Measurements from ENCODE around the gene WDR6.

WDR6 gene

DNA sequence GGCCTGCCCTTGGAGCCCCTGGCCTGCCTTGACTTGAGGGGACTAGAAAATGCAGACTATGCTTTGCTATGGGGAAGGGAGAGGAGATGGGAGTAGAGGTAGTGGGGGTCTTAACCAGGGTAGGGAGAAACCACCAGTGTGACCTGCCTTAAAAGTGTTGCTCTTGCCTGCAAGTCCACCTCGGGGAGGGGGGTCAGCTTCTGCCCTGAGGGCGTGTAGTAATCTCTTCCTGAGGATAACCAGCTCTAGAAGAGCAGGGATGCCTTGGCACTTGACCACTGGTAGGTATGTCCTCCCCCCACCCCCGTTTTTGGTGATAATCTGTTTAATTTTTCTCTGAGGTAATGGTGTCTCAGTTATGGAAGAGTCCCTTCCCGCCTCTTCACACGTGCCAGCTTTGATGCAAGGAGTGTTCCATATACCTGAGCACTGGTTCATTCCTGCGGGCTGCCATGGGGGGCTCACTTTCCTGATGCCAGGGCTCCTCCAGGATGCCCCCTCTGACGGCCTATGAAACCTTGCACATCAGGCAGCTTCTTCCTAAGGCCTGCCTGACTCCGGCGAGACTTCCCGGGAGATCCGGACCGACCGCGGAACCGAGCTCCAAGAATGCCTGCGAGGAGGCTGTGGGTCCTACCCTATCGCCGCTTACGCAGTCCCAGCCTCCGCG, 17.9 kb upstream of the WDR6 start:
- Histone ChIP-seq H3K4me3 (ENCODE audit: low read length) (peak overlapping the region; percentile 81), H3K4me1 (ENCODE audit: low read length) (peaks cover 15% of the 10 kb centered on the region), H3K9ac (ENCODE audit: low read length) (peak overlapping the region; percentile 86), H3K27me3 (ENCODE audit: low read depth, low read length) (no peaks in the 10 kb centered on the region), H3K36me3 (replicated peaks; ENCODE audit: low read depth, low read length) (peaks cover 18% of the 10 kb centered on the region), H3K9me3 (ENCODE audit: insufficient read depth, low read length) (no peaks in the 10 kb centered on the region), H2AFZ (ENCODE audit: low read depth, low read length) (peak overlapping the region; percentile 59; the same call in 1 of the 2 replicates), H3K27ac (ENCODE audit: low read length) (peak overlapping the region; percentile 57), H3K4me2 (ENCODE audit: low read length) (peak overlapping the region; percentile 95), H3K79me2 (ENCODE audit: low read length) (peaks cover 36% of the 10 kb centered on the region), H4K20me1 (ENCODE audit: insufficient read depth, low read length) (no peaks in the 10 kb centered on the region)
- TF ChIP-seq EZH2phosphoT487 (IDR thresholded peaks at IDR 0.05; ENCODE audit: low read depth), result no peak
- TF ChIP-seq, protein P1, sequence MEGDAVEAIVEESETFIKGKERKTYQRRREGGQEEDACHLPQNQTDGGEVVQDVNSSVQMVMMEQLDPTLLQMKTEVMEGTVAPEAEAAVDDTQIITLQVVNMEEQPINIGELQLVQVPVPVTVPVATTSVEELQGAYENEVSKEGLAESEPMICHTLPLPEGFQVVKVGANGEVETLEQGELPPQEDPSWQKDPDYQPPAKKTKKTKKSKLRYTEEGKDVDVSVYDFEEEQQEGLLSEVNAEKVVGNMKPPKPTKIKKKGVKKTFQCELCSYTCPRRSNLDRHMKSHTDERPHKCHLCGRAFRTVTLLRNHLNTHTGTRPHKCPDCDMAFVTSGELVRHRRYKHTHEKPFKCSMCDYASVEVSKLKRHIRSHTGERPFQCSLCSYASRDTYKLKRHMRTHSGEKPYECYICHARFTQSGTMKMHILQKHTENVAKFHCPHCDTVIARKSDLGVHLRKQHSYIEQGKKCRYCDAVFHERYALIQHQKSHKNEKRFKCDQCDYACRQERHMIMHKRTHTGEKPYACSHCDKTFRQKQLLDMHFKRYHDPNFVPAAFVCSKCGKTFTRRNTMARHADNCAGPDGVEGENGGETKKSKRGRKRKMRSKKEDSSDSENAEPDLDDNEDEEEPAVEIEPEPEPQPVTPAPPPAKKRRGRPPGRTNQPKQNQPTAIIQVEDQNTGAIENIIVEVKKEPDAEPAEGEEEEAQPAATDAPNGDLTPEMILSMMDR (IDR thresholded peaks at IDR 0.05; ENCODE audit: low read depth, low read length), result no peak

DNA sequence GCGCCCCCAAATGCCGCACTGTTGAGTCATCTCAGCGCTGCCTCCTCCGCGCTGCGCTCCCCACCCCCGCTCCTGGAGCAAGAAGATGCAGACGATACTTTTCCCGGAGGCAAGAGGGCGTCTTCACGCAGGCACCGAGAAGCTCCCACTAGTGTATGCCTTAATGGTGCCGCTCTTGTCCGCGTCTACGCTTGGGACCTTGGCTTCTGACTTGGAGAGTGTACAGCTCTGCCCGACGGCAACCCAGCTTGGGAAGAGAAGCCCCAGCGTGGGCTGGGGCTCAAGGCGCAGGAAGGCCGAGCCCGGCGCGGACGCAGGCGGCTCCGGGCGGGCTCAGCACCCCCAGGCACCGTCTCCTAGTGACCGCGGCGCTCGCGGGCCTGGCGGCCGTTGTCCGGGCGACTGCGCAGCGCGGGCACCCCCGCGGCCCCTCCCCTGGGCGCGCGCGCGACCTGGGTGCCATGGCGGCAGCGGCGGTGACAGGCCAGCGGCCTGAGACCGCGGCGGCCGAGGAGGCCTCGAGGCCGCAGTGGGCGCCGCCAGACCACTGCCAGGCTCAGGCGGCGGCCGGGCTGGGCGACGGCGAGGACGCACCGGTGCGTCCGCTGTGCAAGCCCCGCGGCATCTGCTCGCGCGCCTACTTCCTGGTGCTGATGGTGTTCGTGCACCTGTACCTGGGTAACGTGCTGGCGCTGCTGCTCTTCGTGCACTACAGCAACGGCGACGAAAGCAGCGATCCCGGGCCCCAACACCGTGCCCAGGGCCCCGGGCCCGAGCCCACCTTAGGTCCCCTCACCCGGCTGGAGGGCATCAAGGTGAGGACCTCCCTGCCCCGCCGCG, 17.2 kb upstream of the WDR6 start, which contains the start of gene P4HTM:
P4HTM (plus strand) TSS at position 446 of the 840 bp plus-strand sequence; CDS start at position 462, 16 bp downstream.
- Histone ChIP-seq H3K4me1 (ENCODE audit: low read length) (peaks cover 15% of the 10 kb centered on the region), H3K79me2 (ENCODE audit: low read length) (peaks cover 36% of the 10 kb centered on the region), H3K36me3 (replicated peaks; ENCODE audit: low read depth, low read length) (peaks cover 12% of the 10 kb centered on the region), H3K27me3 (ENCODE audit: low read depth, low read length) (no peaks in the 10 kb centered on the region), H3K4me2 (ENCODE audit: low read length) (peak within 1 kb of the TSS; percentile 95), H3K4me3 (ENCODE audit: low read length) (peak within 1 kb of the TSS; percentile 81), H3K27ac (ENCODE audit: low read length) (peak within 1 kb of the TSS; percentile 57), H3K9me3 (ENCODE audit: insufficient read depth, low read length) (no peaks in the 10 kb centered on the region), H2AFZ (ENCODE audit: low read depth, low read length) (peak within 1 kb of the TSS; percentile 64), H4K20me1 (ENCODE audit: insufficient read depth, low read length) (no peaks in the 10 kb centered on the region), H3K9ac (ENCODE audit: low read length) (peak within 1 kb of the TSS; percentile 86)
- no peak for TF ChIP-seq EZH2phosphoT487 (IDR thresholded peaks at IDR 0.05; ENCODE audit: low read depth)
- TF ChIP-seq, protein P1 (IDR thresholded peaks at IDR 0.05; ENCODE audit: low read depth, low read length), result peak; percentile 50

DNA sequence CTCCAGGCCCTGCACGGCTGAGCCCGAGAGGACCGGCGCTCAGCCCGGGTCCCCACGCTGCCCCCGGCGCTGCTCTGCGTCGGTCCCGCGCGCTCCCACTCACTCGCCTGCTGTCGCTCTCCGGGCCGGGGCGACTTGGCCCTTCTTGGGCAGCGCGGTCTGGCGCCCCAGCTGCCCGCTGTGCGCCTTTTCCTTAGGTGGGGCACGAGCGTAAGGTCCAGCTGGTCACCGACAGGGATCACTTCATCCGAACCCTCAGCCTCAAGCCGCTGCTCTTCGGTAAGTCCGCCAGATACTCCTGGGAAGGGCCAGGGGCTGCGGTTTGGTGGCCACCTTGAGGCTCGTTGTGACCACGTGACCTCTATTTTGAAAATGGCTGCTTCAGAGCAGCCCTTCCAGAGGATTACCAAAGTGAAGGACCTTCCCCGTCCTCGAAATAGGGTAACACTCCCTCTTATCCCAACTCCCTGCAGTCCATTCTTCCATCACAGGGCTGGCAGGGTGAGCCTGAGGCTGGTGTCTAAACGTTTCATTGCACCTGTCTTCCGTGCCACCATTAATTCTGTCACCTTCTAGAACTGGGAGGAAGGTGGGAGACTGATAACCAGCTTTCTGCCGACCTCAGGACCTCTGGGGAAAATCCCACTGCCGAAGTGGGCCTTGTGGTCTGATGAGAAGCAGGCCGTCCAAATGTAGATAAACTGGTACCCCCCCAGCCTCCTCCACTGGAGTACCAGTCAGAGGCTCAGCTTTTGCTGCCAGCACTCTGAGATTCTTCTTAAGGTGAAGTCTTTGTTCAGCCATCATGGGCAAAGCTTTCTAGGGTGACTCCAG, 16.3 kb upstream of the WDR6 start:
- Histone ChIP-seq H2AFZ (ENCODE audit: low read depth, low read length) (peak overlapping the region; percentile 64), H3K27ac (ENCODE audit: low read length) (peak overlapping the region; percentile 57), H3K9me3 (ENCODE audit: insufficient read depth, low read length) (no peaks in the 10 kb centered on the region), H4K20me1 (ENCODE audit: insufficient read depth, low read length) (no peaks in the 10 kb centered on the region), H3K27me3 (ENCODE audit: low read depth, low read length) (no peaks in the 10 kb centered on the region), H3K4me3 (ENCODE audit: low read length) (peak overlapping the region; percentile 81), H3K36me3 (replicated peaks; ENCODE audit: low read depth, low read length) (peaks cover 10% of the 10 kb centered on the region), H3K9ac (ENCODE audit: low read length) (peak overlapping the region; percentile 86), H3K79me2 (ENCODE audit: low read length) (peaks cover 36% of the 10 kb centered on the region), H3K4me1 (ENCODE audit: low read length) (peaks cover 15% of the 10 kb centered on the region), H3K4me2 (ENCODE audit: low read length) (peak overlapping the region; percentile 95)
- TF ChIP-seq, protein P1 (IDR thresholded peaks at IDR 0.05; ENCODE audit: low read depth, low read length), result no peak
- no peak for TF ChIP-seq EZH2phosphoT487 (IDR thresholded peaks at IDR 0.05; ENCODE audit: low read depth)
